Smooth muscle cell of bladder (primary cell): ENCODE measurements around the gene TNS1. TPM values are rescaled to one million over a fixed set of nuclear protein-coding genes. Genes with fewer than 3 reads are reported as not detected.

ENCODE experiments used
- total RNA-seq: library from RNA; depleted of rRNA; stranded (reverse); fragments of >200 nt; gene quantifications from 2 replicates; pipeline ENCODE4 v1.2.3, GENCODE V29; 2014

Gene TNS1
- 37.3 and 74.4 TPM in 2 replicates for total RNA-seq

GRCh38 chr2:218002845-218003180, at the start of gene TNS1:
Gene TNS1 (minus strand): TSS chr2:218002995. CDS start chr2:218002872, 123 bp downstream.

Other genes with a start within 250 kb of the TNS1 start
- gene RUFY4, start 66.3 kb upstream of the TNS1 start, total RNA-seq = not detected in 2 replicates
- not detected in 2 replicates for gene CXCR2, start 123.0 kb upstream of the TNS1 start, total RNA-seq
- gene CXCR1, start 164.0 kb upstream of the TNS1 start, total RNA-seq = not detected in 2 replicates
- 269 and 279 TPM in 2 replicates for gene ARPC2, start 214.2 kb upstream of the TNS1 start, total RNA-seq